ENCODE results near the gene ANKH. TPM values are rescaled to one million over a fixed set of nuclear protein-coding genes. Genes with fewer than 3 reads are reported as not detected.
A peak's percentile ranks its signal among the peaks of the same experiment; 100 is the strongest.

ANKH gene
- total RNA-seq, 1 experiment from 2014 or later, result 53.2 TPM

DNA sequence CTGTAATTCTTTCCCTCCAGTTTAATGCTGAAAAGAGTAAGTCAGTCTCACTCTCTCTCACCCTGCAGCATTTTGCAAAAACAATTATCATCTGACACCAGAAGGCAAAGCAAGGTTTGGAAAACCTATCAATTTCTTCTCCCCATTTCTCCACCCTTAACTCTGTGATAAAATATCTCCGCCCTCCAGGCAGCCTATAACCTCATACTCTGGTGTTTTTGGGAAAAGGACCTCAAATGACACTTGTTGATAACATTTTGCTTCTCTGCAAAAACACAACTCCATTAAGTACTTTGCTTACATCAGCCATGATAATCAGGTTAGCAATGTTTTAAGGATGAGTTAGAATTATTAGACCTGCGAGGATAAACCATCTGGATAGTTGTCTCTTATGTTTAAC lies 2.3 kb downstream of the ANKH start:
- no peak for DNase-seq
- H3K9me3 Mint-ChIP-seq (ENCODE audit: low read depth, unreplicated experiment), result no peaks in the 10 kb centered on the region
- CTCF ChIA-PET, result no interaction called here
- peak overlapping the region; percentile 34 for H3K27ac Mint-ChIP-seq (ENCODE audit: unreplicated experiment)
- peaks cover 27% of the 10 kb centered on the region for H3K36me3 Mint-ChIP-seq (ENCODE audit: insufficient read depth, unreplicated experiment)
- BruUV-seq (replicated peaks), result no TSS peak
- peaks cover 22% of the 10 kb centered on the region for H3K4me1 Mint-ChIP-seq (ENCODE audit: low read depth, unreplicated experiment)
- no peaks in the 10 kb centered on the region for H3K27me3 Mint-ChIP-seq (ENCODE audit: unreplicated experiment)
- TF ChIP-seq, protein P1, sequence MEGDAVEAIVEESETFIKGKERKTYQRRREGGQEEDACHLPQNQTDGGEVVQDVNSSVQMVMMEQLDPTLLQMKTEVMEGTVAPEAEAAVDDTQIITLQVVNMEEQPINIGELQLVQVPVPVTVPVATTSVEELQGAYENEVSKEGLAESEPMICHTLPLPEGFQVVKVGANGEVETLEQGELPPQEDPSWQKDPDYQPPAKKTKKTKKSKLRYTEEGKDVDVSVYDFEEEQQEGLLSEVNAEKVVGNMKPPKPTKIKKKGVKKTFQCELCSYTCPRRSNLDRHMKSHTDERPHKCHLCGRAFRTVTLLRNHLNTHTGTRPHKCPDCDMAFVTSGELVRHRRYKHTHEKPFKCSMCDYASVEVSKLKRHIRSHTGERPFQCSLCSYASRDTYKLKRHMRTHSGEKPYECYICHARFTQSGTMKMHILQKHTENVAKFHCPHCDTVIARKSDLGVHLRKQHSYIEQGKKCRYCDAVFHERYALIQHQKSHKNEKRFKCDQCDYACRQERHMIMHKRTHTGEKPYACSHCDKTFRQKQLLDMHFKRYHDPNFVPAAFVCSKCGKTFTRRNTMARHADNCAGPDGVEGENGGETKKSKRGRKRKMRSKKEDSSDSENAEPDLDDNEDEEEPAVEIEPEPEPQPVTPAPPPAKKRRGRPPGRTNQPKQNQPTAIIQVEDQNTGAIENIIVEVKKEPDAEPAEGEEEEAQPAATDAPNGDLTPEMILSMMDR (IDR thresholded peaks at IDR 0.05; ENCODE audit: unreplicated experiment), result no peak
- peak overlapping the region; percentile 70 for H3K4me3 Mint-ChIP-seq (ENCODE audit: low read depth, unreplicated experiment)
- intact Hi-C loops (cut with micrococcal nuclease; ENCODE audit: unreplicated experiment), result loop anchor here (1.0 to 2.0 kb wide), 2 partner anchors 58 to 142 kb away; no protein-coding TSS in a partner anchor

DNA sequence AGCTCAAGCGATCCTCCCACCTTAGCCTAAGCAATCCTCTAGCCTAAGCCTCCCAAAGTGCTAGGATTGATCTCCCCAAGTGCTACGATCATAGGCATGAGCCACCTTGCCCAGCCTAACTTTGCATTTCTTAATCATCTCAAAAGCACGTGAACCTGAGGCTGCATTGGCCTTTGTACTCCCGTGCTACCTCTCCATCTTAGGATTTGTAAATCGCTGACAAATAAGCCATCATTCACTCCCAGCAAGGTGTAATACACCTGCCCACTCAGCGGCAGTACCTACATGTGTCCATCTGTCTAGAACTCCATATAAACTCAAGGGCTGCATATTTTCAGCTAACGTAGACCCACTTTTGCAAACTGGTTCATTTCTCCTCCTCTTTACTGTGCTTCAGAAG lies 2.8 kb downstream of the ANKH start:
- Mint-ChIP-seq H3K36me3 (ENCODE audit: insufficient read depth, unreplicated experiment) (peaks cover 27% of the 10 kb centered on the region), H3K4me3 (ENCODE audit: low read depth, unreplicated experiment) (peak overlapping the region; percentile 70), H3K27ac (ENCODE audit: unreplicated experiment) (peak overlapping the region; percentile 34), H3K4me1 (ENCODE audit: low read depth, unreplicated experiment) (peaks cover 22% of the 10 kb centered on the region), H3K9me3 (ENCODE audit: low read depth, unreplicated experiment) (no peaks in the 10 kb centered on the region), H3K27me3 (ENCODE audit: unreplicated experiment) (no peaks in the 10 kb centered on the region)
- no TSS peak for BruUV-seq (replicated peaks)
- TF ChIP-seq, protein P1 (IDR thresholded peaks at IDR 0.05; ENCODE audit: unreplicated experiment), result no peak
- CTCF ChIA-PET, result no interaction called here
- peak; percentile 10 for DNase-seq
- intact Hi-C loops (cut with micrococcal nuclease; ENCODE audit: unreplicated experiment), result loop anchor here (1.0 to 2.0 kb wide), 2 partner anchors 58 to 141 kb away; no protein-coding TSS in a partner anchor

DNA sequence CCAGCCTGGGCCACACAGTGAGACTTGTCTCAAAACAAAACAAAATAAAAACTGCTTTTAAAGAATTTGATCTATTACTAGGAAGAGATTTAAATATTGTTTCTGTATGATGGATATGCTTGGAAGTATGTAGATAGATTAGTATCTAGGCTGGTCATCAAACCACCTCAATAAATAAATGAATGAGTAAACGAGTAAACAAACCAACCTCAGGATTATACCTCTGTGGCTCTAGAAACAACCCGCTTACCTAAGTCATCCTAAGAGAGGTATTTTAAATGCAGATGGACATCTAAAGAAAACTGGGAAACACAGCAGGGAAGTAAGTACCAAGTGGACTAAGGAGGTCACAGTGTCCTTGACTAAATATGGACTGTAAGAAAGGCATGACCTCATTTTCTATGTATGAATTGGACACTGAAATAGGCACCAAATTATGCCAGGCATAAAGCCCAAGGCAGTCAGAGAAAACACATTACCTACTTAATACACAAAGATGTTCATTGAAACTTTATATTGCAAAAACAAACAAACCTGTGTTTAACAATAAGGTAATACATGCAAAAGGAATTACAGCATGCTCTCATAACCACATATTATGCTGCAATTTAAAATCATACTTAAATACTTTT lies 7.3 kb downstream of the ANKH start:
- Mint-ChIP-seq H3K27ac (ENCODE audit: unreplicated experiment) (no peak overlapping the region), H3K27me3 (ENCODE audit: unreplicated experiment) (no peaks in the 10 kb centered on the region), H3K36me3 (ENCODE audit: insufficient read depth, unreplicated experiment) (peaks cover 3% of the 10 kb centered on the region), H3K4me3 (ENCODE audit: low read depth, unreplicated experiment) (no peak overlapping the region), H3K9me3 (ENCODE audit: low read depth, unreplicated experiment) (no peaks in the 10 kb centered on the region), H3K4me1 (ENCODE audit: low read depth, unreplicated experiment) (peaks cover 17% of the 10 kb centered on the region)
- DNase-seq, result no peak
- no TSS peak for BruUV-seq (replicated peaks)
- intact Hi-C loops (cut with micrococcal nuclease; ENCODE audit: unreplicated experiment), result no loop called here
- CTCF ChIA-PET, result no interaction called here
- TF ChIP-seq, protein P1 (IDR thresholded peaks at IDR 0.05; ENCODE audit: unreplicated experiment), result no peak

DNA sequence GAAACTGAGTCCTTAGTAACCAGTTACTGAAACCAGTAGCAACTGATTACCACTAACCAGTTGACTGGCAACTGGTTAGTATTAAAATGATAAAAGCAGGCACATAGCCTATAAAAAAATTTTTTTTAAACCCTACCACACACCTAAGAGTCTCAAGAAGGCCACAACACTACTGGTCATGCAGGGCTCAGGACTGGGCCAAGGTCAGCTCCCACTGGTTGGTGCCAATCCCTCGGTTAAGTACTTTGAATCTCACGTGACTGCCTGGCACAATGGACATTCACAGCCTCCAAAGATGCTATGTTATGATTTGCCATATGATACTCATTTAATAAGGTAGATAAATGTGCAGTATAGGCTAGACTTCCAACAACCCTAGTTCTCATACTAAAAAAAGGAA lies 8.5 kb downstream of the ANKH start:
- intact Hi-C loops (cut with micrococcal nuclease; ENCODE audit: unreplicated experiment), result no loop called here

More for the DNA sequence above, 8.5 kb downstream of the ANKH start:
- Mint-ChIP-seq H3K9me3 (ENCODE audit: low read depth, unreplicated experiment) (no peaks in the 10 kb centered on the region), H3K36me3 (ENCODE audit: insufficient read depth, unreplicated experiment) (peaks cover 3% of the 10 kb centered on the region), H3K27ac (ENCODE audit: unreplicated experiment) (no peak overlapping the region), H3K27me3 (ENCODE audit: unreplicated experiment) (no peaks in the 10 kb centered on the region), H3K4me3 (ENCODE audit: low read depth, unreplicated experiment) (no peak overlapping the region), H3K4me1 (ENCODE audit: low read depth, unreplicated experiment) (peaks cover 8% of the 10 kb centered on the region)
- CTCF ChIA-PET, result no interaction called here
- no TSS peak for BruUV-seq (replicated peaks)
- TF ChIP-seq, protein P1 (IDR thresholded peaks at IDR 0.05; ENCODE audit: unreplicated experiment), result no peak
- DNase-seq, result no peak
